IMR-90 (cell line): ENCODE results near the gene PANK2. TPM values are rescaled to one million over a fixed set of nuclear protein-coding genes. Genes with fewer than 3 reads are reported as not detected.
A peak's percentile ranks its signal among the peaks of the same experiment; 100 is the strongest.

Experiments used
- ATAC-seq: fragments of 200-7000 bp; cut with Tn5 transposase; 2 replicates; pipeline ENCODE4 v1.9.1; 2020; ENCODE audit warnings: low read depth, mild to moderate bottlenecking, moderate library complexity
- BruUV-seq: library from RNA; stranded (reverse); fragments of 400-500 nt; replicated peaks from 2 replicates; lab custom pipeline; 2021; lab: Mats Ljungman, UMichigan
- CTCF ChIA-PET: fragments of 300-600 bp; formaldehyde crosslinking; extraction: SDS; loops from one replicate; lab custom pipeline; 2021; ENCODE audit warnings: antibody characterized with exemption; lab: Yijun Ruan, JAX
- POLR2A ChIA-PET: fragments of 300-600 bp; sonication (Branson Sonifier 250); formaldehyde crosslinking; loops from one replicate; lab custom pipeline; 2022; ENCODE audit warnings: antibody characterized with exemption; ENCODE audit not compliant: unreplicated experiment; lab: Charles Lee
- DNase-seq: peaks from one replicate; pipeline ENCODE4 v3.0.0; 2013
- H2AFZ ChIP-seq: replicated peaks from 2 replicates; pipeline ENCODE3; 2013; ENCODE audit warnings: low read length, mild to moderate bottlenecking; ENCODE audit not compliant: poor library complexity
- H2AK5ac ChIP-seq: 2 replicates; pipeline ENCODE4 v1.6.1; 2013; ENCODE audit warnings: low read depth, low read length, inconsistent platforms
- H2AK9ac ChIP-seq: replicated peaks from 2 replicates; pipeline ENCODE3; 2013; ENCODE audit warnings: mild to moderate bottlenecking, low read depth, low read length, moderate library complexity; ENCODE audit not compliant: poor library complexity
- H2BK120ac ChIP-seq: 2 replicates; pipeline ENCODE4 v1.6.1; 2013; ENCODE audit warnings: low read depth, low read length, inconsistent platforms
- H2BK15ac ChIP-seq: 3 replicates; pipeline ENCODE4 v1.6.1; 2013; ENCODE audit warnings: low read depth, low read length, inconsistent platforms
- H2BK20ac ChIP-seq: 2 replicates; pipeline ENCODE4 v1.6.1; 2013; ENCODE audit warnings: low read depth, mild to moderate bottlenecking, inconsistent platforms, low read length, moderate library complexity
- H2BK5ac ChIP-seq: 2 replicates; pipeline ENCODE4 v1.6.1; 2013; ENCODE audit warnings: mild to moderate bottlenecking, low read depth, low read length, inconsistent platforms; ENCODE audit not compliant: poor library complexity, severe bottlenecking
- H3K14ac ChIP-seq: replicated peaks from 2 replicates; pipeline ENCODE4 v1.6.1; 2013; ENCODE audit warnings: low read depth, low read length, inconsistent platforms
- H3K18ac ChIP-seq: 2 replicates; pipeline ENCODE4 v1.6.1; 2013; ENCODE audit warnings: low read depth, low read length, control low read depth
- H3K23ac ChIP-seq: 2 replicates; pipeline ENCODE4 v1.6.1; 2013; ENCODE audit warnings: low read depth, low read length, inconsistent platforms
- H3K27ac ChIP-seq: 2 replicates; pipeline ENCODE4 v1.5.1; 2013; ENCODE audit warnings: mild to moderate bottlenecking, control low read depth, low read length; ENCODE audit not compliant: insufficient read depth
- H3K27me3 ChIP-seq: 2 replicates; pipeline ENCODE4 v1.6.1; 2013; ENCODE audit warnings: low read length; ENCODE audit not compliant: control insufficient read depth, insufficient read depth
- H3K36me3 ChIP-seq: 2 replicates; pipeline ENCODE4 v1.6.1; 2013; ENCODE audit warnings: low read length, mixed read lengths; ENCODE audit not compliant: control insufficient read depth, insufficient read depth
- H3K4ac ChIP-seq: 2 replicates; pipeline ENCODE4 v1.6.1; 2013; ENCODE audit warnings: low read depth, low read length, inconsistent platforms
- H3K4me1 ChIP-seq: 2 replicates; pipeline ENCODE4 v1.6.1; 2013; ENCODE audit warnings: low read length, mixed read lengths; ENCODE audit not compliant: control insufficient read depth, insufficient read depth
- H3K4me2 ChIP-seq: 2 replicates; pipeline ENCODE4 v1.6.1; 2013; ENCODE audit warnings: low read depth, mild to moderate bottlenecking, control low read depth, low read length, moderate library complexity
- H3K4me3 ChIP-seq: 2 replicates; pipeline ENCODE4 v1.5.1; 2013; ENCODE audit warnings: low read depth, mild to moderate bottlenecking, control low read depth, low read length, moderate library complexity; ENCODE audit not compliant: insufficient read depth
- H3K56ac ChIP-seq: 2 replicates; pipeline ENCODE4 v1.6.1; 2013; ENCODE audit warnings: low read length, inconsistent platforms; ENCODE audit not compliant: insufficient read depth; ENCODE audit errors: extremely low read depth
- H3K79me1 ChIP-seq, 2 experiments: 2 replicates each; pipeline ENCODE4 v1.6.1; 2013; ENCODE audit warnings: low read length in 2 of 2, inconsistent platforms in 1 of 2, low read depth in 1 of 2
- H3K9ac ChIP-seq: 2 replicates; pipeline ENCODE4 v1.6.1; 2013; ENCODE audit warnings: low read depth, low read length, control low read depth
- H3K9me1 ChIP-seq: 2 replicates; pipeline ENCODE4 v1.6.1; 2013; ENCODE audit warnings: low read length, inconsistent platforms; ENCODE audit not compliant: insufficient read depth
- H3K9me3 ChIP-seq: 2 replicates; pipeline ENCODE4 v1.6.1; 2013; ENCODE audit warnings: low read length; ENCODE audit not compliant: control insufficient read depth, insufficient read depth
- H4K20me1 ChIP-seq: 2 replicates; pipeline ENCODE4 v1.6.1; 2013; ENCODE audit warnings: low read length, inconsistent platforms; ENCODE audit not compliant: insufficient read depth
- H4K5ac ChIP-seq: 2 replicates; pipeline ENCODE4 v1.6.1; 2013; ENCODE audit warnings: mild to moderate bottlenecking, low read depth, low read length, control low read depth
- H4K8ac ChIP-seq, 2 experiments: 2 replicates each; pipeline ENCODE4 v1.6.1; 2013; ENCODE audit warnings: low read depth in 2 of 2, low read length in 2 of 2, control low read depth in 1 of 2, inconsistent platforms in 1 of 2
- H4K91ac ChIP-seq: 2 replicates; pipeline ENCODE4 v1.6.1; 2013; ENCODE audit warnings: low read depth, low read length, inconsistent platforms; ENCODE audit not compliant: insufficient read depth
- BHLHE40 ChIP-seq: fragments of 150-350 bp; IDR thresholded peaks from 2 replicates; pipeline ENCODE4 v1.6.1; 2016; ENCODE audit warnings: mild to moderate bottlenecking, low read depth, low read length
- CHD1 ChIP-seq: IDR thresholded peaks from 2 replicates; pipeline ENCODE4 v1.6.1; 2012; ENCODE audit warnings: low read depth, low read length, improper control_type of control experiment
- CTCF ChIP-seq: conservative IDR thresholded peaks from 2 replicates; pipeline ENCODE4 v1.5.1; 2012; ENCODE audit warnings: mild to moderate bottlenecking, low read depth, low read length, improper control_type of control experiment
- FOS ChIP-seq: fragments of 150-350 bp; IDR thresholded peaks from 2 replicates; pipeline ENCODE4 v1.6.1; 2016; ENCODE audit warnings: low read depth, low read length
- MAFK ChIP-seq: IDR thresholded peaks from 2 replicates; pipeline ENCODE4 v1.6.1; 2012; ENCODE audit warnings: low read depth, low read length, improper control_type of control experiment
- MAZ ChIP-seq: IDR thresholded peaks from 2 replicates; pipeline ENCODE4 v1.6.1; 2012; ENCODE audit warnings: low read depth, mild to moderate bottlenecking, low read length, improper control_type of control experiment, moderate library complexity, borderline replicate concordance
- MXI1 ChIP-seq: IDR thresholded peaks from 2 replicates; pipeline ENCODE4 v1.6.1; 2012; ENCODE audit warnings: low read depth, mild to moderate bottlenecking, low read length, moderate library complexity, borderline replicate concordance
- NFE2L2 ChIP-seq: fragments of 150-350 bp; IDR thresholded peaks from 2 replicates; pipeline ENCODE4 v1.6.1; 2016; ENCODE audit warnings: low read depth, mild to moderate bottlenecking, low read length
- POLR2A ChIP-seq: IDR thresholded peaks from 2 replicates; pipeline ENCODE4 v1.6.1; 2012; ENCODE audit warnings: mild to moderate bottlenecking, low read depth, low read length
- RFX5 ChIP-seq: IDR thresholded peaks from 2 replicates; pipeline ENCODE4 v1.8.0; 2012; ENCODE audit warnings: low read depth, mild to moderate bottlenecking, low read length, moderate library complexity
- SMC3 ChIP-seq: fragments of 150-350 bp; IDR thresholded peaks from 2 replicates; pipeline ENCODE4 v1.6.1; 2016; ENCODE audit warnings: low read depth, mild to moderate bottlenecking, antibody characterized with exemption, low read length, moderate library complexity
- USF2 ChIP-seq: fragments of 150-350 bp; IDR thresholded peaks from 2 replicates; pipeline ENCODE4 v1.6.1; 2017; ENCODE audit warnings: mild to moderate bottlenecking, antibody characterized with exemption, low read length, low read depth
- WGBS, 2 experiments: methylation state at CpG; one replicate each; pipeline versions ENCODE4 v1.1.5 to v1.1.7; 2013; ENCODE audit warnings: missing lambda C conversion rate in 2 of 2; ENCODE audit not compliant: insufficient read length in 1 of 2; ENCODE audit errors: extremely low coverage in 2 of 2; 5-methylcytosine and 5-hydroxymethylcytosine counted together
- dilution Hi-C: fragments of 300-500 bp; cut with HindIII; formaldehyde crosslinking; loops from one replicate; pipeline ENCODE4 v1.14.3; 2018; ENCODE audit warnings: low sequenced_read_pairs; ENCODE audit not compliant: unreplicated experiment
- in situ Hi-C: fragments of 300-500 bp; cut with MboI; formaldehyde crosslinking; loops from 3 replicates; pipeline ENCODE4 v1.14.3; 2019; ENCODE audit warnings: low sequenced_read_pairs, inconsistent platforms, mixed read lengths
- intact Hi-C: fragments of 100-400 bp; cut with micrococcal nuclease; formaldehyde crosslinking; loops from 2 replicates; pipeline ENCODE4 v1.10.0; 2022
- polyA plus RNA-seq, 3 experiments: library from polyadenylated mRNA; depleted of rRNA; stranded (reverse); fragments of >200 nt; gene quantifications; 2 replicates each; pipeline ENCODE4 v1.2.3, GENCODE V29; 2012; ENCODE audit warnings: low replicate concordance in 1 of 3
- total RNA-seq: library from RNA; depleted of rRNA; stranded (reverse); fragments of >200 nt; gene quantifications from 2 replicates; pipeline ENCODE4 v1.2.3, GENCODE V29; 2012
- TF ChIP-seq, protein P1 (sequence below): fragments of 150-350 bp; IDR thresholded peaks from 2 replicates; pipeline ENCODE4 v1.6.1; 2016; ENCODE audit warnings: low read depth, mild to moderate bottlenecking, low read length, moderate library complexity, borderline replicate concordance

Gene PANK2
- total and polyA plus RNA-seq, 2 of the 4 experiments (the other 2 are of a cell fraction) = 17.7 to 28.1 TPM

GRCh38 chr20:3904224-3904623, 15.0 kb downstream of the PANK2 start:
- Histone ChIP-seq H3K56ac (no peak overlapping the region), H3K4me2 (no peak overlapping the region), H3K79me1 (peaks cover 8 to 48% of the 10 kb centered on the region in 2 experiments; a peak in 3 of 4 replicates), H3K27ac (peak overlapping the region; percentile 3; the same call in 1 of the 2 replicates), H2AFZ (no peak overlapping the region), H2BK20ac (no peak overlapping the region), H3K9me3 (no peaks in the 10 kb centered on the region), H3K9me1 (peaks cover 16% of the 10 kb centered on the region), H2BK120ac (no peak overlapping the region), H3K4me3 (no peak overlapping the region), H3K4ac (no peak overlapping the region), H3K18ac (no peak overlapping the region), H3K23ac (no peak overlapping the region), H3K4me1 (peaks cover 12% of the 10 kb centered on the region), H4K8ac (no peak overlapping the region), H4K20me1 (peaks cover 99% of the 10 kb centered on the region), H3K36me3 (peaks cover 10% of the 10 kb centered on the region), H3K14ac (no peak overlapping the region), H2AK5ac (no peak overlapping the region), H3K27me3 (no peaks in the 10 kb centered on the region), H3K9ac (no peak overlapping the region), H4K5ac (no peak overlapping the region), H2BK5ac (peak overlapping the region; percentile 21), H4K91ac (no peak overlapping the region), H2BK15ac (no peak overlapping the region), H2AK9ac (no peak overlapping the region)
- 92% methylated on average over 2 of the region's 2 CpGs; no CpG with 5 or more reads in 1 of the 2 experiments for WGBS, 2 experiments
- intact Hi-C loops = no loop called here
- no TSS peak for BruUV-seq
- no peak for ATAC-seq
- in situ Hi-C loops = no loop called here
- ChIA-PET CTCF (no interaction called here), POLR2A (no interaction called here)
- dilution Hi-C loops = no loop called here
- no peak for DNase-seq
- TF ChIP-seq MXI1 = no peak
- no peak for TF ChIP-seq FOS
- no peak for TF ChIP-seq USF2
- TF ChIP-seq POLR2A = no peak
- TF ChIP-seq CHD1 = no peak
- no peak for TF ChIP-seq NFE2L2
- TF ChIP-seq RFX5 = no peak
- no peak for TF ChIP-seq MAZ
- TF ChIP-seq, protein P1, sequence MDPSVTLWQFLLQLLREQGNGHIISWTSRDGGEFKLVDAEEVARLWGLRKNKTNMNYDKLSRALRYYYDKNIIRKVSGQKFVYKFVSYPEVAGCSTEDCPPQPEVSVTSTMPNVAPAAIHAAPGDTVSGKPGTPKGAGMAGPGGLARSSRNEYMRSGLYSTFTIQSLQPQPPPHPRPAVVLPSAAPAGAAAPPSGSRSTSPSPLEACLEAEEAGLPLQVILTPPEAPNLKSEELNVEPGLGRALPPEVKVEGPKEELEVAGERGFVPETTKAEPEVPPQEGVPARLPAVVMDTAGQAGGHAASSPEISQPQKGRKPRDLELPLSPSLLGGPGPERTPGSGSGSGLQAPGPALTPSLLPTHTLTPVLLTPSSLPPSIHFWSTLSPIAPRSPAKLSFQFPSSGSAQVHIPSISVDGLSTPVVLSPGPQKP = no peak
- no peak for TF ChIP-seq CTCF
- TF ChIP-seq SMC3 = no peak
- no peak for TF ChIP-seq MAFK
- TF ChIP-seq BHLHE40 = no peak
